ENCODE measurements around the gene SPARC.

The SPARC gene

DNA sequence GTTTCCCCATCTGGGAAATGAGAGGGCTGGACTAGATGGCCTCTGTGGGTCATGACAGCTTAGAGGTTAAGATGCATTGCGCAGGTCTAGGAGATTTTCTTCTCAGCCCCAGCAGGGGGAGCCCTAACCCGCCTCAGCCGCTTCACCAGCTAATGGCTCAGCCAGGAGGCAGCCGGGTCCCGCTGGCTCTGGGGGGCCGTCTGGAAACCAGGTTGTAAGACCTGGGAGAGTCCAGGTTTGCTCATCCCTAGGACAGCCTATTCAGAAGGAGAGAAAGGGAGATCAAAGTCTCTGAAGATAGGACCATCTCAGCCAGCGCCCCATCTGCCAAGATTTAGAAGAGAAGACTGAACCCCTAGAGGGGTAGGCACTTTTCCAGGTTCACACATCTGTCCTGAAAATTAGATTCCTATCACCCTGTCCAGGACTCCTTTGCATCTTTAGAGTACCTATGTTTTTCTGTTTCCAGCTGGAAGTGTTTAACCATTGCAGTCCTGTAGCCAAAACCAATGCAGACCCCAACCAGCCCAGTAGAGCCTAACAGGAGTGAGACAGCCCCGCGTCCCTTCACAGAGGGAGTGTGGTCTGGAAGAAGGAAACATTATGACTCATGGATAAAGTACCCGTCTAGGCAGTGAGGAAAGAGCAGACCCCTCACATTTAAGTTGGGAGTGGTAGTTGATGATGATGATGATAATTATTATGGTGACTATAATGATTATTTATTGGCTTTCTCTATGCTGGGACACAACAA is 27.5 kb downstream of the SPARC start:
- DNase-seq, result peak in 13 of 14 donors; percentile 25 to 86 (median 71)

DNA sequence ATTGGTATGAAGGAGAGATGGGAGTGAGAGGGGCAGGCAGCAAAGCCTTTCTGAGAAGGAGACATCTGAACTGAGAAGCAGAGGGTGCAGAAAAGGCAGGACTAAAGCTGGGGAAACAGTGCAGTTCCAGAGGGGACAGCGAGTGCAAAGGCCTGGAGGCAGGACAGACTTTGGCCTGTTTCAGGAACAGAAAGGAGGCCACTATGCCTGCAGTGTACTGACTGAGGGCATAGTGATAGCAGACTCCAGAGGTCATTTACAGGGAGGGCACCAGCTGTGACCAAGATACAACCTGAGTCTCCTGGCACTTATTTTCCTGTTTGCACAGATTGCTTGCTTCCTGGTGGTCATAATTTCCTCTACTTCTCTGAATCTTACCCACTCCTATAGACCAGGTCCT is 29.6 kb downstream of the SPARC start:
- no peak for DNase-seq

DNA sequence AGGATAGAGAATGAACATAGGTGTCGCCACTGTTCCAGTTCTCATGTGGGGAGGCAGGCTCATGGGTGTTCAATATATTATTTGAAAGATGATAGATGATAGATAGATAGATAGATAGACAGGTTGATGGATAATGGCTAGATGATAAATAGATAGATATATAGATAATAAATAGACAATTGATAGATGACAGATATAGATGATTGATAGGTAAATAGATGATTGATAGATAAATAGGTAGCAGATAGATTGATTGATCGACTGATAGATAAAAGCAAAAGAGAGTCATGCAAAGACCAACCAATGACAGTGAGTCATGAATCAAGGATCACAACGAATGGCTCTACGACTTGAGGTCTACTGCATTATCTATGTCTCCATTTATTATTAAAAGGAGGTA is 30.4 kb downstream of the SPARC start:
- no peak for DNase-seq

DNA sequence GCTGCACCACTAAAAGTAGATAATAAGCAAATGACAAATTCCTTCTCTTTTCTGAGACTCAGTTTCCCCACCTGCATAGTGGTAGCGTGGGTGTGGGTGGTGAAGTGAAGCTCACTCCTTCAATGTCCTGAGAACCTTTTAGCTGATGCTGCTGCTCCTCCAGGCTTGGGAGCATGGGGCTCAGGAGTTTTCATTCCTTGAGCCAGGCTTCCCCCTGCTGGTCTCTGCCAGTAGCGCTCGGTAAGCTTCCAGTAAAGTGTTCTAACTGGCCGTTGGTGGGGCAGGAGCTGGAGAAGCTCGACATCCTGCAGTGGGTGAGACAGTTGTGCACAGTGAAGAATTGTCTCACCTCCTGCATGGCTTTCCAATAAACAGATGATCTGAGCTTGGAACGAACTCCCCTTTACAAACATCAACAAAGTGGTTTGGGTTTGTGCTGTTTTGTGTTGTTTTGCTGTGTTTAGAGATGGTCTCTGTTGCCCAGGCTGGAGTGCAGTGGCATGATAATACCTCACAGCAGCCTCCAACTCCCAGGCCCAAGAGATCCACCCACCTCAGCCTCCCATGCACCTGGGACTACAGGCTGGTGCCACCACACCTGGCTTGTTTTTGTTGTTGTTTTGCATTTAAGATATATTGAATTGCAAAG is 34.6 kb downstream of the SPARC start:
- DNase-seq, result peak in 13 of 14 donors; percentile 3 to 88 (median 53)

DNA sequence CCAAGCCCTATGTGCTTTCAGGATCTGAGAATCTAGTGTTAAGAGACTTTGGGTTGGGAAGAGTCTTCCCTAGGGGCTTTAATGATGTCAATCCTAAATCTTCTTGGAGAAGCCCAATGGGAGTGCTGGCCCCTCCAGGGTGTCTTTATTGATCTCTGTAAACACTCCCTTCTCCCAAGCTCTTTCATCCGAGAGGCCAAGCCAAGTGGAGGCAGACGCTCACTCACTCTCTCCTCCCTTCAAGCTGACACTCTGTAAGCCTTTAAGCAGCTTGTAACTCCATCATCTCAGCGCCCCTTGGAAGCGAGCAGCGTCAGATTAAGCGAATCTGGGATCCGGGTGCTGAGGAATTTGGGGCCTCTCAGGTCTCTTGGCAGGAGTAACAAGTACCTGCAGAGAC is 37.7 kb downstream of the SPARC start:
- DNase-seq, result peak in 1 of 14 donors; percentile 18

DNA sequence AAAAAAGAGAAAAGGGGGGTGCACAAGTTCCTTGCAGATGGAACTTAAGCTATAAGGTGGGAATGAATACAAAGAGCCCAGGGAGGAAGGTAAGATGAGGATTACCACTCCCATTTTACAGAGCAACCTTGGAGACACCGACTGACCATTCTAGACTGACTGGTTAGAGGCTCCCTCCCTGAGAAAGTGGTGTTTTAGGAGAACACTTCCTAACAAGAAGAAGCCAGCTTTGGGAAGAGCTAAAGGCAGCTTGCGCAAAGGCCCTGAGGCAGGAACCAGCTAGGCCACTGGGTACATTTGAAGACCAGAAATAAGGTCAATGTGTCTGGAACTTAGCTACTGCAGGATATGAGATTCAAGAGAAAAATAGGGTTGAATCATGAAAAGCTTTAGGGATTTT is 38.6 kb downstream of the SPARC start:
- no peak for DNase-seq

DNA sequence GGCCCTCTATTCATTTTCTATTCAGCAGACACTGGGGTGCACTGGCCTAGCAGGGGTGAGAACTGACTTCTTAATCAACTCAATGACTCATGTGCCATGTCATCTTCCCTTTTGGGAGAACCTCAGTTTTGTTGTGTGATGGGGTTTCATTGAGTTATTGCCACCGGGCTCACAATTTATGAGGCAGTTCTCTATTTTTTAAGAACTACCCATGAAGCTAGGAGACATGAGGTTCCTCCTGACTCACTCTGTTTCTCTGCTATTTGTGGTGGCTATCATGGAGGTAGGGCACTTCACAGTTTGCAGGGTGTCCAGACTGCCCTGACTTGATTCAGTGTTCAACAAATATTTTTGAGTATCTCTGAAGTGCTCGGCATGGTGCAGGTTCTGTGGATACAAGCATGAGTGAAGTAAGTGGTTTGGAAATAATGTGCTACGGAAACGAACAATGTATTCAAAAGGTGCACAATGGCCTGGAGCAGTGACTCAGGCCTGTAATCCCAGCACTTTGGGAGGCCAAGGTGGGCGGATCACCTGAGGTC is 39.3 kb downstream of the SPARC start:
- DNase-seq, result no peak

DNA sequence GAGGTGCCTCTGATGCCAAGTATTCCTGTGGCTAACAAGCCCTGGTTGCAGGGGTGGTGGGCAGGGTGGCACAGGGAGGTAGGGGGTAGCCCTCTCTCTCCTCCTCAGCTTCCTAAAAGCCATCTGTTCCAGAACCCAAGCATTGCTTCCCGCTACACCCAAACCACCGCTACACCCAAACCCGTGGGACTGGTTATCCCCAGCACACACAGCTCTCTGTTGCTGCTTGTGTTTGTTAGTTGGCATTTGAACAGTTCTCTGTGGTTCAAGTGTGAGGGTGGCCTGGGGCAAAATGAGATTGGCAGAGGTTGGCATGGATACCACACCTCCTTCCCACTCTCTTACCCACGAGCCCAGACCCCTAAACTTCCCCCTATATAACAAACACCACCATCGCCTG is 40.4 kb downstream of the SPARC start:
- DNase-seq, result no peak

DNA sequence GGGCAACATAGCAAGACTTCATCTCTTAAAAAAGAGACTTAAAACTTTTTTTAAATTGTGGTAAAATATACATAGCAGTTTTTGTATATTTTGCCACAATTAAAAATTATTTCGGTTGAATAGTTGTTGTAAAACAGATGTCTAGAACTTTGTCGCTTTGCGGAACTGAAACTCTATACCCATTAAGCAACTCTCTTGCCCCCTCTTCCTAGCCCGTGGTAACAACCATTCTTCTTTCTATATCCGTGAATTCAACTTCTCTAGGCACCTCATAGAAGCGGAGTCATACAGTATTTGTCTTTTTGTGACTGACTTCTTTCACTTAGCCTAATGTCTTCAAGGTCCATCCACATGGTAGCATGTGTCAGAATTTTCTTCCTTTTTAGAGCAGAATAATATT is 43.3 kb downstream of the SPARC start:
- DNase-seq, result no peak

DNA sequence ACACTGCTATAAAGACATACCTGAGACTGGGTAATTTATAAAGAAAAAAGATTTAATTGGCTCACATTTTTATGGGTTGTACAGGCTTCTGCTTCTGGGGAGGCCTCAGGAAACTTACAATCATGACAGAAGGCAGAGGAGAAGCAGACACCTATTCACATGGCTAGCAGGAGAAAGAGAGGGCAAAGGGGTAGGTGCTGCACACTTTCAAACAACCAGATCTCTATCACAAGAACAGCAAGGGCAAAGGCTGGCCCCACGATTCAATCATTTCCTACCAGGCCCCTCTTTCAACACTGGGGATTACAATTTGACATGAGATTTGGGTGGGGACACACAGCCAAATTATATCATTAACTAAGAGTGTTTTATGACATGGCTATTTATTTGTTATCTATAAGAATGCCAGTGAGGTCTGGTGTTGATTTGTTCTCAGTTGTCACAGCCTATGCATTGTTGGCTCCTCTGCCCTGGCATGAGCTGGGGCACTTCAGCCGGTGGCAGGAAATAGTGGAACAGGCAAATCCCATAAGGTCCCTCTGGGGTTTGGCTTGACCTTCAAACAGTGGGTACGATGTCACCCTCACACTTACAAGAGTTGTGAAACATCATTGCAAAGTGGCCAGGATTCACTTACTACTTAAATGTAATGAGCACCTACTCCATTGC is 44.1 kb downstream of the SPARC start:
- DNase-seq, result no peak

DNA sequence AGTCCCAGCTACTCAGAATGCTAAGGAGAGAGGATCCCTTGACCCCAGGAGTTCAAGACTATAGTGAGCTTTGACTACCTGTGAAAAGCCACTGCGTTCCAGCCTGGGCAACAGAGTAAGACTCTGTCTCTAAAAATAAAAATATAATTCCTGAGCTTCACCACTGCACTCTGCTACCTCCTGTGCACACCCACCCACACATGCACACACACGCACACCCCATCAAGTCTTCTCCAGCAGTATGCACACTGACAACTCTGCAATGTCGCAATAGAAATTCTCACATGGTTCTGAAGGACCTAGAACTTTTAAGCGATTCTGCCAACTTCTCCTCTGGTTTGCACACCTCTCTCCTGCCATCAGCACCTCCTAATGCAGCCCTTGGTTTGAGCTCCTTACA is 48.1 kb downstream of the SPARC start:
- DNase-seq, result no peak

GRCh38 chr5:151637676-151638075 is 49.0 kb downstream of the SPARC start:
- no peak for DNase-seq

GRCh38 chr5:151633892-151634291 is 52.8 kb downstream of the SPARC start:
- DNase-seq, result no peak

GRCh38 chr5:151632941-151633340 is 53.8 kb downstream of the SPARC start:
- DNase-seq, result no peak

GRCh38 chr5:151632524-151632923 is 54.2 kb downstream of the SPARC start:
- DNase-seq, result no peak

DNA sequence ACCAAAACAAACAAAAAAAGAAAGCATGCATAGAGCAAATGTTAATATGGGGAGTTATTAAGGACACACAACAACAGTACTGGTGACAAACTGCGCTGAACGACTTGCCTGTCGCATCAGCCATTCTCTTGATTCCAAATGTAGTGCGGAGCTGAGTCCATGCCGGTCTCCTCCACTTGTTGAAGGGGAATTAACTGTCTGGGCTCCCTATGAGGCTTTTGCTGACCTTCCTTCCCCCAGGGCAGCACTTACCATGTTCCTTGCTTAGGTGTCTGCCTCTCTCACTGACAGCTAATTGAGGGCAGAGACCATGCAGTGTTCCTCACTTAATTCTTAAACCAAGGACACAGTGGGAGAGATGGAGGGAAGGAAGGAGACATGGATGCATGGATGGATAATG is 54.8 kb downstream of the SPARC start:
- no peak for DNase-seq

DNA sequence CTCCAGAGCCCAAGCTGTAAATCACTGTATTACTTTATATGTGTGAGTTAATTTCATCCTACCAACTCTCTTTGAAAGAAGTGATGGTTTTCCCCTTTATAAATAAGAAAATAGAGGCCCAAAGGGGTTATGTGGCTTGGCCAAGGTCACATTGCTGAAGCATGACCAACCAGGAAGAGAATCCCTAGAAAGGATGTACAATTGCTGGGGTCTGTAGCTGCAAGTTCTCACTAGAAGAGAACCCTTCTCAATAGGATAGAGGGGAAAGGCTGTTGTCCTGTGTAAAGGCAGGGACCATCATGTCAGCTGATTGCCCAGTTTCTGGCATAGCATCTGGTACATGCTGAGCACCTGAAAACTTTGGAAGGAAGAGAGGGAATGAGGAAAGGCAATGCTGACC is 56.6 kb downstream of the SPARC start:
- no peak for DNase-seq

- no peak for DNase-seq
Observed at GRCh38 chr5:151628112-151628823, 58.4 kb downstream of the SPARC start.

DNA sequence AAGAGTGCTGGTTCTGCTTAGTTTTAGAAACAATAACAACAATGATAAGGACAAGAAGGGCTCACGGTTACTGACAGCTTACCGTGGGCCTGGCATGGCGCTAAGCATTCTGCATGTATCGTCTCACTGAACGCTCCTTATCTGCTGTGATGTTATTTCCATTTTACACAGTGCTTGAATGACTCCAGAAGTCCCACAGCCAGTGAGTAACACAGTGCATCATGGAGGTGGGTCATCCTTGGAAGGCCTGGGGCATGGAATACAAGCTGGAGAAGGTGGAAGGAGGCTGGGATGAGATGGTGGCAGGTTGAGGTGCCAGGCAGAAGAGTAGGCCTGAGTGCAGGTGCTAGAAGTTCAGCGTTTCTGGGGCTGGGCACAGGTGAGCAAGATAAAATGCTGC is 59.1 kb downstream of the SPARC start:
- no peak for DNase-seq

GRCh38 chr5:151625285-151625684 is 61.4 kb downstream of the SPARC start:
- DNase-seq, result no peak

- peak in 1 of 14 donors; percentile 93 for DNase-seq
Observed at GRCh38 chr5:151624476-151624875, 62.2 kb downstream of the SPARC start.

DNA sequence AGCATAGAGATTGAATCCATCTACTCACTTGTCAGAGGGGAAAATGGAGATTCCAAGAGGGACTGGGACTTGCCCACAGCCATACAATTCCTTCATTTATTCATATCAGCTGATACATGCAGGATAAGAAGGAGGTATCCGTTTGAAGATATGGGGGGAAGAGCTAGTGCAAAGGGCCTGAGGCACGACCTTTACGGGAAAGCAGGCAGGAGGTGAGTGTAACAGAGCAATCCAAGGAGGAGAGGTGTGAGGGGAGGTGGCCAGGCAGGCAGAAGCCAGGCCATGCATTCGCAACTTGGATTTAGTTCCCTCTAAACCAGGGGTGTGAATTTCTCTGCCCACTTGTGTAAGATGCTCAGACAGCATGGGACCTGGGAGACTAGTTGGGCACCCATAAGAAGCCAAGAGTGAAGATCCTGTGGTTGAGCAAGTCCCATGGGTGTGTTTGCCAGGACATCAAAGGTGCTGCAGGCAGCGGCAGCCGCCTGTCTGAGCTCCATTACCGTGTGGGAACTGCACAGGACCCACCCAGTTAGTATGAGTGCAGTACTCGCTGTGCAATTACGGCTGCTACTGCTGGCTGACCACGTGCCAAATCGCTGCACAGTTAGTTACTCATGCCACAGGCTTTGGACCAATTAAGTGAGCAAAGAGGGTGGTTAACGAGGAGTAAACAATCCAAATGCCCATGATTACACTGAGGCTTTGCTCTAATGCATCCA is 64.2 kb downstream of the SPARC start:
- DNase-seq, result peak in 1 of 14 donors; percentile 40

All from C1 segment of cervical spinal cord (tissue), 14 donors.